H1 (cell line): ENCODE data around the gene HK2. TPM values are rescaled to one million over a fixed set of nuclear protein-coding genes. Genes with fewer than 3 reads are reported as not detected.

Source experiments
- CTCF ChIA-PET: fragments of 300-600 bp; sonication (Branson Sonifier 250); formaldehyde crosslinking; loops from one replicate; lab custom pipeline; 2021; ENCODE audit not compliant: partially characterized antibody; lab: Charles Lee
- POLR2A ChIA-PET: fragments of 300-600 bp; sonication (Branson Sonifier 250); formaldehyde crosslinking; loops from one replicate; lab custom pipeline; 2021; ENCODE audit warnings: inconsistent platforms; ENCODE audit not compliant: partially characterized antibody; lab: Charles Lee
- DNase-seq, 2 experiments: peaks; one replicate each; pipeline versions ENCODE4 v3.0.0 to v3.0.0-alpha.2; 2010 to 2022; ENCODE audit warnings: low spot score in 2 of 2, low read depth in 1 of 2, mixed read lengths in 1 of 2
- FAIRE-seq: peaks from 2 replicates; lab custom pipeline; 2011; peaks lifted over from hg19 to GRCh38; lab: Jason Lieb, UNC
- H2AFZ ChIP-seq: 2 replicates; pipeline ENCODE4 v1.8.1; 2012; ENCODE audit warnings: low read length, inconsistent platforms
- H2AK5ac ChIP-seq: 2 replicates; pipeline ENCODE4 v1.6.1; 2013; ENCODE audit warnings: low read depth, low read length
- H2BK120ac ChIP-seq: replicated peaks from 2 replicates; pipeline ENCODE3; 2013; ENCODE audit warnings: low read depth, low read length, inconsistent platforms
- H2BK12ac ChIP-seq: 2 replicates; pipeline ENCODE4 v1.6.1; 2013; ENCODE audit warnings: low read depth, low read length
- H2BK15ac ChIP-seq: 2 replicates; pipeline ENCODE4 v1.6.1; 2013; ENCODE audit warnings: low read length
- H2BK20ac ChIP-seq: 2 replicates; pipeline ENCODE4 v1.6.1; 2013; ENCODE audit warnings: low read length
- H2BK5ac ChIP-seq: 2 replicates; pipeline ENCODE4 v1.6.1; 2013; ENCODE audit warnings: low read depth, low read length
- H3K14ac ChIP-seq: 2 replicates; pipeline ENCODE4 v1.6.1; 2013; ENCODE audit warnings: inconsistent platforms; ENCODE audit not compliant: insufficient read length
- H3K18ac ChIP-seq: 2 replicates; pipeline ENCODE4 v1.6.1; 2013; ENCODE audit warnings: low read length; ENCODE audit errors: extremely low read depth
- H3K23ac ChIP-seq: 2 replicates; pipeline ENCODE4 v1.6.1; 2013; ENCODE audit warnings: inconsistent platforms; ENCODE audit not compliant: insufficient read length
- H3K23me2 ChIP-seq: 2 replicates; pipeline ENCODE4 v1.6.1; 2013; ENCODE audit warnings: low read depth, low read length
- H3K27ac ChIP-seq: 2 replicates; pipeline ENCODE4 v1.6.1; 2011; ENCODE audit warnings: low read depth, low read length, inconsistent platforms
- H3K27me3 ChIP-seq, 4 experiments: replicated peaks in 1 of 4; 1 replicate in 1 of 4; 2 replicates in 3 of 4; pipeline versions ENCODE4 v1.6.1 to v1.8.1; 2011 to 2013; ENCODE audit warnings: low read length in 3 of 4, mild to moderate bottlenecking in 3 of 4, inconsistent platforms in 2 of 4, mixed read lengths in 2 of 4, moderate library complexity in 1 of 4; ENCODE audit not compliant: control insufficient read depth in 3 of 4, insufficient read depth in 3 of 4; ENCODE audit errors: extremely low read depth in 1 of 4
- H3K36me3 ChIP-seq, 4 experiments: 2 replicates each; pipeline versions ENCODE4 v1.6.1 to v1.8.1; 2011 to 2013; ENCODE audit warnings: mild to moderate bottlenecking in 4 of 4, low read length in 3 of 4, moderate library complexity in 2 of 4, control low read depth in 1 of 4, inconsistent platforms in 1 of 4; ENCODE audit not compliant: insufficient read depth in 4 of 4, control insufficient read depth in 2 of 4
- H3K4ac ChIP-seq: replicated peaks from 2 replicates; pipeline ENCODE3; 2013; ENCODE audit warnings: low read length, low read depth, mixed read lengths, inconsistent platforms; ENCODE audit not compliant: insufficient read length
- H3K4me1 ChIP-seq, 4 experiments: replicated peaks in 1 of 4; 1 replicate in 1 of 4; 2 replicates in 3 of 4; pipeline versions ENCODE4 v1.6.1 to v1.8.1; 2011 to 2013; ENCODE audit warnings: low read length in 3 of 4, inconsistent platforms in 2 of 4, mixed read lengths in 1 of 4; ENCODE audit not compliant: insufficient read depth in 4 of 4, control insufficient read depth in 3 of 4
- H3K4me2 ChIP-seq, 2 experiments: 2 replicates each; pipeline versions ENCODE4 v1.6.1 to v1.8.1; 2011 to 2013; ENCODE audit warnings: low read depth in 2 of 2, low read length in 2 of 2, control low read depth in 1 of 2, inconsistent platforms in 1 of 2, mild to moderate bottlenecking in 1 of 2; ENCODE audit not compliant: insufficient read depth in 1 of 2
- H3K4me3 ChIP-seq, 4 experiments: fragments of 200-600, 300-600 bp in 1 of 4; sonication (generic), shearing (Covaris generic), sonication (Bioruptor Twin) in 1 of 4; 2 replicates each; pipeline versions ENCODE4 v1.5.1 to v1.8.1; 2011 to 2016; ENCODE audit warnings: low read length in 4 of 4, low read depth in 3 of 4, control low read depth in 2 of 4, inconsistent platforms in 2 of 4, mild to moderate bottlenecking in 2 of 4, mixed read lengths in 1 of 4, moderate library complexity in 1 of 4; ENCODE audit not compliant: insufficient read depth in 2 of 4; ENCODE audit errors: extremely low read depth in 1 of 4
- H3K56ac ChIP-seq: replicated peaks from 2 replicates; pipeline ENCODE3; 2013; ENCODE audit warnings: low read depth, mild to moderate bottlenecking, mixed read lengths, low read length, inconsistent platforms; ENCODE audit not compliant: insufficient read length
- H3K79me1 ChIP-seq: 2 replicates; pipeline ENCODE4 v1.6.1; 2013; ENCODE audit warnings: low read depth, low read length, control low read depth
- H3K79me2 ChIP-seq, 2 experiments: 2 replicates each; pipeline versions ENCODE4 v1.6.1 to v1.8.1; 2012 to 2013; ENCODE audit warnings: low read length in 2 of 2, mild to moderate bottlenecking in 2 of 2, inconsistent platforms in 1 of 2; ENCODE audit not compliant: insufficient read depth in 2 of 2, control insufficient read depth in 1 of 2
- H3K9ac ChIP-seq, 4 experiments: replicated peaks in 1 of 4; 1 replicate in 1 of 4; 2 replicates in 3 of 4; pipeline versions ENCODE4 v1.6.1 to v1.8.1; 2011 to 2013; ENCODE audit warnings: low read depth in 3 of 4, low read length in 3 of 4, control low read depth in 2 of 4, mild to moderate bottlenecking in 2 of 4, moderate library complexity in 2 of 4, inconsistent platforms in 1 of 4; ENCODE audit errors: extremely low read depth in 1 of 4
- H3K9me3 ChIP-seq, 2 experiments: 2 replicates each; pipeline versions ENCODE4 v1.6.1 to v1.8.1; 2012 to 2013; ENCODE audit warnings: mild to moderate bottlenecking in 2 of 2, moderate library complexity in 2 of 2, control low read depth in 1 of 2, inconsistent platforms in 1 of 2, low read depth in 1 of 2, low read length in 1 of 2, mixed read lengths in 1 of 2; ENCODE audit not compliant: insufficient read depth in 2 of 2
- H4K20me1 ChIP-seq, 2 experiments: replicated peaks in 1 of 2; 2 replicates each; pipeline versions ENCODE3 to v1.8.1; 2011 to 2013; ENCODE audit warnings: inconsistent platforms in 2 of 2, low read length in 2 of 2, mild to moderate bottlenecking in 1 of 2; ENCODE audit not compliant: insufficient read depth in 2 of 2, control insufficient read depth in 1 of 2
- H4K5ac ChIP-seq: 2 replicates; pipeline ENCODE4 v1.6.1; 2013; ENCODE audit warnings: low read length, low read depth, mixed read lengths, inconsistent platforms; ENCODE audit not compliant: insufficient read length
- H4K8ac ChIP-seq: 2 replicates; pipeline ENCODE4 v1.8.0; 2013; ENCODE audit warnings: mild to moderate bottlenecking, moderate library complexity, low read length, inconsistent platforms; ENCODE audit not compliant: insufficient read depth; ENCODE audit errors: extremely low read depth
- H4K91ac ChIP-seq: replicated peaks from 2 replicates; pipeline ENCODE3; 2013; ENCODE audit warnings: low read length, mixed read lengths, inconsistent platforms; ENCODE audit not compliant: insufficient read length
- CHD1 ChIP-seq: IDR thresholded peaks from 2 replicates; pipeline ENCODE4 v1.6.1; 2012; ENCODE audit warnings: low read depth, low read length, improper control_type of control experiment
- POLR2A ChIP-seq, 2 experiments: IDR thresholded peaks; 1 replicate in 1 of 2; 2 replicates in 1 of 2; pipeline ENCODE4 v1.6.1; 2011; ENCODE audit warnings: low read depth in 2 of 2, low read length in 2 of 2, mild to moderate bottlenecking in 2 of 2; ENCODE audit errors: control extremely low read depth in 1 of 2
- WGBS, 2 experiments: shearing (Covaris generic) in 1 of 2; methylation state at CpG; one replicate each; pipeline versions ENCODE4 v1.1.6 to v1.1.7; 2013 to 2015; ENCODE audit warnings: low lambda C conversion rate in 2 of 2, mixed read lengths in 2 of 2, inconsistent platforms in 1 of 2, low coverage in 1 of 2, missing lambda C conversion rate in 1 of 2; ENCODE audit not compliant: insufficient replicate concordance in 2 of 2, insufficient coverage in 1 of 2, insufficient read length in 1 of 2; ENCODE audit errors: extremely low coverage in 1 of 2, missing lambda C conversion rate in 1 of 2; 5-methylcytosine and 5-hydroxymethylcytosine counted together
- polyA plus RNA-seq, 7 experiments: library from polyadenylated mRNA; depleted of rRNA in 3 of 7; stranded (reverse) in 5 of 7; unstranded in 2 of 7; fragments of >200 nt in 5 of 7; fragments of 200-250 nt in 2 of 7; gene quantifications; 1 replicate in 5 of 7; 2 replicates in 1 of 7; 4 replicates in 1 of 7; pipeline versions ENCODE4 v1.2.1 to v1.2.3, GENCODE V29; 2011 to 2013; ENCODE audit warnings: missing spikeins in 2 of 7, mixed read lengths in 2 of 7
- total RNA-seq: library from RNA; stranded (reverse); fragmentation: NEBNext Ultra II Directional; extraction: Animal tissue kit (Norgen Biotek cat#: 25700); gene quantifications from 2 replicates; pipeline ENCODE4 v1.2.1, GENCODE V29; 2021

The HK2 gene
- total and polyA plus RNA-seq, 2 of the 8 experiments (the other 6 are each of a cell fraction or from before 2014, with no cell fraction given), result 22.1 to 61.9 TPM

- H2BK20ac ChIP-seq, result no peak overlapping the region
- ChIA-PET POLR2A (interaction anchor here (0.7 kb wide), 1 partner anchor 24 kb away, joined by 3 read pairs; no protein-coding TSS in a partner anchor), CTCF (interaction anchor here (1.3 kb wide), 1 partner anchor 19 kb away, joined by 4 read pairs; no protein-coding TSS in a partner anchor)
- H3K23ac ChIP-seq, result no peak overlapping the region
- H2AFZ ChIP-seq, result no peak overlapping the region
- H4K91ac ChIP-seq, result no peak overlapping the region
- H3K14ac ChIP-seq, result no peak overlapping the region
- peaks cover 11% of the 10 kb centered on the region for H3K79me1 ChIP-seq
- H2BK15ac ChIP-seq, result no peak overlapping the region
- H3K23me2 ChIP-seq, result no peaks in the 10 kb centered on the region
- no peak overlapping the region for H3K9ac ChIP-seq
- H3K27ac ChIP-seq, result no peak overlapping the region
- no peak overlapping the region for H4K8ac ChIP-seq
- H3K4ac ChIP-seq, result no peak overlapping the region
- H3K4me3 ChIP-seq, result no peak overlapping the region
- no peak overlapping the region for H4K5ac ChIP-seq
- no peaks in the 10 kb centered on the region for H3K9me3 ChIP-seq
- no peak overlapping the region for H2BK12ac ChIP-seq
- peaks cover 5 to 6% of the 10 kb centered on the region in 2 experiments for H4K20me1 ChIP-seq
- H3K79me2 ChIP-seq, result peaks cover 4 to 67% of the 10 kb centered on the region in 2 experiments
- no peak overlapping the region for H3K18ac ChIP-seq
- no peak overlapping the region for H2AK5ac ChIP-seq
- DNase-seq (no peak), FAIRE-seq (no peak)
- no peak overlapping the region for H2BK5ac ChIP-seq
- no peak overlapping the region for H3K4me2 ChIP-seq
- no peak overlapping the region for H2BK120ac ChIP-seq
- H3K56ac ChIP-seq, result no peak overlapping the region
- peaks cover 18 to 31% (median 28%) of the 10 kb centered on the region in 4 experiments; a peak in 7 of 8 replicates for H3K36me3 ChIP-seq
- no peaks in the 10 kb centered on the region for H3K27me3 ChIP-seq
- WGBS, 2 experiments, result 82% methylated on average over 3 of the region's 3 CpGs; no CpG with 5 or more reads in 1 of the 2 experiments
- H3K4me1 ChIP-seq, result peaks cover 0 to 6% (median 4%) of the 10 kb centered on the region in 4 experiments; a peak in 4 of 7 replicates
- TF ChIP-seq POLR2A (IDR thresholded peaks at IDR 0.05; ENCODE audit: control extremely low read depth in 1 of 2, low read depth in 2 of 2, low read length in 2 of 2) (no peak), CHD1 (no peak)
Observed at GRCh38 chr2:74858281-74858680, 24.4 kb downstream of the HK2 start.
